Subcutaneous abdominal adipose tissue (tissue), 5 donors: Measurements from ENCODE around the gene PARP12.

Experiments used
- H3K27ac ChIP-seq: one replicate; pipeline ENCODE4 v1.7.0; 2013; ENCODE audit warnings: low read depth, mild to moderate bottlenecking, inconsistent platforms, low read length, moderate library complexity
- H3K27me3 ChIP-seq, 5 donors: one replicate each; pipeline ENCODE4 v1.7.0; 2013; ENCODE audit warnings: low read length in 5 of 5, inconsistent platforms in 1 of 5; ENCODE audit not compliant: control insufficient read depth in 5 of 5, insufficient read depth in 4 of 5
- H3K36me3 ChIP-seq, 5 donors: one replicate each; pipeline ENCODE4 v1.7.0; 2013; ENCODE audit warnings: low read length in 5 of 5; ENCODE audit not compliant: control insufficient read depth in 5 of 5, insufficient read depth in 5 of 5
- H3K4me1 ChIP-seq, 5 donors: one replicate each; pipeline ENCODE4 v1.7.0; 2013; ENCODE audit warnings: low read length in 5 of 5, mild to moderate bottlenecking in 3 of 5, moderate library complexity in 1 of 5; ENCODE audit not compliant: control insufficient read depth in 5 of 5, insufficient read depth in 5 of 5
- H3K4me3 ChIP-seq, 5 donors: one replicate each; pipeline ENCODE4 v1.7.0; 2013; ENCODE audit warnings: low read length in 5 of 5, low read depth in 1 of 5
- H3K9ac ChIP-seq, 5 donors: one replicate each; pipeline ENCODE4 v1.7.0; 2013; ENCODE audit warnings: low read length in 5 of 5, mild to moderate bottlenecking in 4 of 5, moderate library complexity in 3 of 5
- H3K9me3 ChIP-seq, 5 donors: one replicate each; pipeline ENCODE4 v1.7.0; 2013; ENCODE audit warnings: low read length in 5 of 5; ENCODE audit not compliant: control insufficient read depth in 5 of 5
- donor health status: healthy.
- donor health status: healthy.
- donor health status: healthy.
- donor health status: healthy.
- donor health status: healthy.

PARP12 gene

GRCh38 chr7:140018125-140019043 is 44.4 kb downstream of the PARP12 start:
- Histone ChIP-seq H3K9me3 (no peaks in the 10 kb centered on the region), H3K36me3 (peaks cover 0 to 31% (median 8%) of the 10 kb centered on the region in 5 donors), H3K9ac (no peak overlapping the region), H3K27ac (no peak overlapping the region), H3K4me1 (peaks cover 0 to 4% (median 0%) of the 10 kb centered on the region in 5 donors), H3K4me3 (no peak overlapping the region), H3K27me3 (peaks cover 0 to 2% (median 0%) of the 10 kb centered on the region in 5 donors)

- H3K9me3 ChIP-seq = no peaks in the 10 kb centered on the region
- no peak overlapping the region for H3K9ac ChIP-seq
- no peak overlapping the region for H3K4me3 ChIP-seq
- H3K36me3 ChIP-seq = peaks cover 0 to 26% (median 2%) of the 10 kb centered on the region in 5 donors
- H3K27me3 ChIP-seq = peaks cover 0 to 2% (median 0%) of the 10 kb centered on the region in 5 donors
- no peak overlapping the region for H3K27ac ChIP-seq
- peaks cover 0 to 4% (median 0%) of the 10 kb centered on the region in 5 donors for H3K4me1 ChIP-seq
Measured at GRCh38 chr7:140017543-140017942, 45.2 kb downstream of the PARP12 start.

- peaks cover 0 to 4% (median 0%) of the 10 kb centered on the region in 5 donors for H3K4me1 ChIP-seq
- H3K4me3 ChIP-seq = no peak overlapping the region
- peaks cover 0 to 21% (median 0%) of the 10 kb centered on the region in 5 donors for H3K36me3 ChIP-seq
- H3K27me3 ChIP-seq = peaks cover 0 to 2% (median 0%) of the 10 kb centered on the region in 5 donors
- no peak overlapping the region for H3K9ac ChIP-seq
- no peaks in the 10 kb centered on the region for H3K9me3 ChIP-seq
- H3K27ac ChIP-seq = no peak overlapping the region
Measured at GRCh38 chr7:140017034-140017433, 45.7 kb downstream of the PARP12 start.

DNA sequence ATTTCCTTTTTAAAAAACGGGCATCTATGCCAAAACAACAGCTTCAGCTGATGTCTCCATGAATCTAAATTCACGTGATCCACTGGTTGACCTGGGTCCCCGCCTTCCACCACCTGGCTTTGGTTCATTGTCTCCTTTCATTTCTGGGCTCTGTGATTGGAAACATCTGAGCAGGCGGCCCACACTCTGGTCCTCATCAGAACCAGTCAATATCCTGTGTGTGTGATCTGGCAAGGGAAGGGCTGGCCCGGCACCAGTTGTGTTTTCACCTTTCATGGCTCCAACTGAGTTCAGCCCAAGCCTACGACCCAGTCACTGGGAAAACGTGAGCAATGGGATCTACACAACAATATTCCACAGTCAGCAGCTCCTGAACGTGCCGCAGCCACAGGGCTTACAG is 46.2 kb downstream of the PARP12 start:
- Histone ChIP-seq H3K9me3 (no peaks in the 10 kb centered on the region), H3K4me1 (peaks cover 0 to 4% (median 0%) of the 10 kb centered on the region in 5 donors), H3K27me3 (peaks cover 0 to 2% (median 0%) of the 10 kb centered on the region in 5 donors), H3K9ac (no peak overlapping the region), H3K27ac (no peak overlapping the region), H3K4me3 (no peak overlapping the region), H3K36me3 (peaks cover 0 to 17% (median 0%) of the 10 kb centered on the region in 5 donors)

GRCh38 chr7:140015471-140015970 is 47.2 kb downstream of the PARP12 start:
- H3K4me3 ChIP-seq = no peak overlapping the region

GRCh38 chr7:140014123-140014522 is 48.6 kb downstream of the PARP12 start:
- Histone ChIP-seq H3K27me3 (peaks cover 0 to 2% (median 0%) of the 10 kb centered on the region in 5 donors), H3K36me3 (peaks cover 0 to 18% (median 0%) of the 10 kb centered on the region in 5 donors), H3K27ac (no peak overlapping the region), H3K9ac (no peak overlapping the region), H3K4me1 (peaks cover 0 to 2% (median 0%) of the 10 kb centered on the region in 5 donors), H3K9me3 (no peaks in the 10 kb centered on the region), H3K4me3 (no peak overlapping the region)

More at GRCh38 chr7:140015471-140015970, 47.2 kb downstream of the PARP12 start:
- Histone ChIP-seq H3K4me1 (peaks cover 0 to 4% (median 0%) of the 10 kb centered on the region in 5 donors), H3K36me3 (peaks cover 0 to 14% (median 0%) of the 10 kb centered on the region in 5 donors), H3K9me3 (no peaks in the 10 kb centered on the region), H3K27me3 (peaks cover 0 to 2% (median 0%) of the 10 kb centered on the region in 5 donors), H3K27ac (no peak overlapping the region), H3K9ac (no peak overlapping the region)

GRCh38 chr7:140013676-140014075 is 49.1 kb downstream of the PARP12 start:
- H3K36me3 ChIP-seq = peaks cover 0 to 18% (median 0%) of the 10 kb centered on the region in 5 donors
- peaks cover 0 to 2% (median 0%) of the 10 kb centered on the region in 5 donors for H3K27me3 ChIP-seq
- no peaks in the 10 kb centered on the region for H3K9me3 ChIP-seq
- H3K27ac ChIP-seq = no peak overlapping the region
- H3K4me1 ChIP-seq = no peaks in the 10 kb centered on the region
- H3K9ac ChIP-seq = no peak overlapping the region
- H3K4me3 ChIP-seq = no peak overlapping the region

- H3K27me3 ChIP-seq = no peaks in the 10 kb centered on the region
- H3K4me3 ChIP-seq = no peak overlapping the region
- no peak overlapping the region for H3K27ac ChIP-seq
- no peaks in the 10 kb centered on the region for H3K4me1 ChIP-seq
- H3K36me3 ChIP-seq = peaks cover 0 to 11% (median 0%) of the 10 kb centered on the region in 5 donors
- no peaks in the 10 kb centered on the region for H3K9me3 ChIP-seq
- no peak overlapping the region for H3K9ac ChIP-seq
Measured at GRCh38 chr7:140010194-140010895, 52.4 kb downstream of the PARP12 start.

GRCh38 chr7:140009735-140010134 is 53.0 kb downstream of the PARP12 start:
- Histone ChIP-seq H3K4me1 (no peaks in the 10 kb centered on the region), H3K36me3 (peaks cover 0 to 11% (median 0%) of the 10 kb centered on the region in 5 donors), H3K9me3 (no peaks in the 10 kb centered on the region), H3K27me3 (no peaks in the 10 kb centered on the region), H3K4me3 (no peak overlapping the region), H3K9ac (no peak overlapping the region), H3K27ac (no peak overlapping the region)
